Pancreas (tissue), 10 donors: ENCODE measurements around the gene AP4M1. TPM values are rescaled to one million over a fixed set of nuclear protein-coding genes. Genes with fewer than 3 reads are reported as not detected.

ENCODE experiments used
- ATAC-seq, 4 donors: fragments of 200-7000 bp; cut with Tn5 transposase; one replicate each; pipeline versions ENCODE4 v1.8.0 to v1.9.1; 2020; ENCODE audit warnings: mild to moderate bottlenecking in 4 of 4, moderate library complexity in 4 of 4
- DNase-seq, 6 donors: peaks; one replicate each; pipeline ENCODE4 v3.0.0-alpha.2; 2020
- FAIRE-seq: peaks from 2 replicates; lab custom pipeline; 2012; peaks lifted over from hg19 to GRCh38; lab: Jason Lieb, UNC
- H3K27ac ChIP-seq, 4 donors: fragments of 200-600 bp; sonication (generic); 1 replicate in 3 of 4; 2 replicates in 1 of 4; pipeline versions ENCODE4 v1.5.0 to v1.8.0; 2020
- H3K27me3 ChIP-seq, 4 donors: fragments of 200-600 bp; one replicate each; pipeline ENCODE4 v1.8.0; 2021
- H3K36me3 ChIP-seq, 3 donors: fragments of 200-600 bp; sonication (generic) in 1 of 3; one replicate each; pipeline versions ENCODE4 v1.5.0 to v1.8.0; 2020 to 2021
- H3K4me1 ChIP-seq, 3 donors: fragments of 200-600 bp; one replicate each; pipeline ENCODE4 v1.8.0; 2021
- H3K4me3 ChIP-seq, 4 donors: fragments of 200-600 bp; sonication (generic) in 2 of 4; one replicate each; pipeline versions ENCODE4 v1.5.0 to v1.8.0; 2020 to 2021
- H3K9me3 ChIP-seq, 4 donors: fragments of 200-600 bp; one replicate each; pipeline ENCODE4 v1.8.0; 2021
- CTCF ChIP-seq, 4 donors: fragments of 200-600 bp; sonication (generic) in 3 of 4; IDR thresholded peaks; one replicate each; pipeline versions ENCODE4 v1.5.0 to v1.8.0; 2021; ENCODE audit warnings: antibody characterized with exemption in 4 of 4
- WGBS, 2 donors: extraction: QIAGEN DNeasy Blood & Tissue Kit; methylation state at CpG; one replicate each; pipeline ENCODE4 v1.1.7; 2013; 5-methylcytosine and 5-hydroxymethylcytosine counted together
- intact Hi-C, 3 donors: fragments of 100-400 bp; cut with DNase I; formaldehyde crosslinking; loops; one replicate each; pipeline versions ENCODE4 v1.11.1 to v1.14.2; 2022
- microRNA-seq, 2 donors: library from miRNA; unstranded; fragments of <30 nt; microRNA quantifications; one replicate each; pipeline versions ENCODE4 to v1.1.0, GENCODE V29; 2019 to 2020
- polyA plus RNA-seq, 2 donors: library from polyadenylated mRNA; stranded (reverse); fragments of 200-250 nt; gene quantifications; one replicate each; pipeline ENCODE4 v1.2.3, GENCODE V29; 2013
- total RNA-seq, 6 donors: library from RNA; stranded (reverse); fragmentation: NEBNext Ultra II Directional in 4 of 6; extraction: Animal tissue kit (Norgen Biotek cat#: 25700) in 4 of 6; gene quantifications; one replicate each; pipeline versions ENCODE4 v1.2.1 to v1.2.4, GENCODE V29; 2021 to 2023
- donor health status: healthy with polysubstance abuse.
- donor health status: DM: no; HTN: no; CAD: no; lungs with moderate emphysema.
- donor health status: DM: no; HTN: no; CAD: no.
- donor health status: control.
- donor health status: control.
- donor health status: Bipolar disorder and iron deficiency.
- donor health status: DM: yes; HTN: yes; CAD: no.
- donor health status: DM: no; HTN: no; CAD: no.
- donor health status: DM: no; HTN: no; CAD: no.
- donor health status: DM: yes; HTN: yes; CAD: no.

AP4M1 gene
- total and polyA plus RNA-seq, 8 donors = 8.6 to 25.4 (median 12.2) TPM

- intact Hi-C loops = no loop called here
- Histone ChIP-seq H3K4me1 (peaks cover 0 to 6% (median 0%) of the 10 kb centered on the region in 3 donors), H3K27me3 (no peaks in the 10 kb centered on the region), H3K27ac (no peak overlapping the region), H3K4me3 (no peak overlapping the region), H3K9me3 (no peaks in the 10 kb centered on the region), H3K36me3 (no peaks in the 10 kb centered on the region)
- DNase-seq (no peak), FAIRE-seq (no peak), ATAC-seq (no peak)
- 76 to 78% methylated on average over 20 of the region's 20 CpGs for WGBS, 2 donors
- TF ChIP-seq CTCF (IDR thresholded peaks at IDR 0.05) = no peak
Observed at GRCh38 chr7:100155553-100156317, 54.3 kb downstream of the AP4M1 start.

- ATAC-seq (no peak), FAIRE-seq (no peak), DNase-seq (no peak)
- Histone ChIP-seq H3K27ac (no peak overlapping the region), H3K9me3 (no peaks in the 10 kb centered on the region), H3K36me3 (no peaks in the 10 kb centered on the region), H3K27me3 (no peaks in the 10 kb centered on the region), H3K4me3 (no peak overlapping the region), H3K4me1 (peaks cover 0 to 6% (median 0%) of the 10 kb centered on the region in 3 donors)
- WGBS, 2 donors = 87 to 92% methylated on average over 16 of the region's 16 CpGs
- no peak for TF ChIP-seq CTCF (IDR thresholded peaks at IDR 0.05)
- intact Hi-C loops = no loop called here
Observed at GRCh38 chr7:100156331-100157068, 55.1 kb downstream of the AP4M1 start.

GRCh38 chr7:100157069-100157333 lies 55.6 kb downstream of the AP4M1 start:
- Histone ChIP-seq H3K9me3 (no peaks in the 10 kb centered on the region), H3K27ac (no peak overlapping the region), H3K4me1 (peaks cover 0 to 6% (median 0%) of the 10 kb centered on the region in 3 donors), H3K4me3 (peak overlapping the region in 1 of 4 donors; percentile 77), H3K36me3 (no peaks in the 10 kb centered on the region), H3K27me3 (no peaks in the 10 kb centered on the region)
- FAIRE-seq = no peak
- DNase-seq = no peak
- WGBS, 2 donors = 70 to 76% methylated on average over 5 of the region's 5 CpGs
- intact Hi-C loops = no loop called here
- TF ChIP-seq CTCF (IDR thresholded peaks at IDR 0.05) = no peak
- ATAC-seq = no peak

GRCh38 chr7:100157334-100158228 lies 56.1 kb downstream of the AP4M1 start:
- intact Hi-C loops = no loop called here
- TF ChIP-seq CTCF (IDR thresholded peaks at IDR 0.05) = no peak
- FAIRE-seq = no peak

More at GRCh38 chr7:100157334-100158228, 56.1 kb downstream of the AP4M1 start:
- ATAC-seq (peak; percentile 22 to 57 (median 40)), DNase-seq (peak in 3 of 6 donors; percentile 37 to 78 (median 38))
- peak overlapping the region; percentile 71 to 95 (median 80) for H3K4me3 ChIP-seq
- no peaks in the 10 kb centered on the region for H3K27me3 ChIP-seq
- H3K27ac ChIP-seq = peak overlapping the region in 3 of 4 donors; percentile 53 to 69 (median 53)
- peaks cover 0 to 6% (median 0%) of the 10 kb centered on the region in 3 donors for H3K4me1 ChIP-seq
- H3K9me3 ChIP-seq = no peaks in the 10 kb centered on the region
- 14 to 17% methylated on average over 28 to 32 of the region's 32 CpGs for WGBS, 2 donors
- H3K36me3 ChIP-seq = no peaks in the 10 kb centered on the region

Small RNAs within 50 kb of the gene (microRNA-seq; reads per million reads assigned to microRNA genes)
- 880 to 1,363 reads per million in 2 donors for gene MIR106B
- gene MIR25 = 326 to 479 reads per million in 2 donors
- 0 to 0.88 reads per million in 2 donors for gene MIR4658
- gene MIR93 = 868 to 1,951 reads per million in 2 donors

Other genes starting within 250 kb of the AP4M1 start
- gene OR2AE1, start 224.6 kb upstream of the AP4M1 start, total RNA-seq = not detected
- gene OR2AE1, start 224.6 kb upstream of the AP4M1 start, polyA plus RNA-seq = not detected
- 10 to 100 TPM; 13.8 to 18.6 (median 16.4) TPM for gene TRIM4, start 182.1 kb upstream of the AP4M1 start, total RNA-seq
- gene TRIM4, start 182.1 kb upstream of the AP4M1 start, polyA plus RNA-seq = 10 to 100 TPM in 1 of 2 donors, 1 to 10 TPM in 1; 9.4 to 13.4 TPM
- 1 to 10 TPM in 4 of 6 donors, under 1 TPM in 2; 0.37 to 8.7 (median 4.7) TPM for gene GJC3, start 172.0 kb upstream of the AP4M1 start, total RNA-seq
- gene GJC3, start 172.0 kb upstream of the AP4M1 start, polyA plus RNA-seq = 1 to 10 TPM; 4.2 to 4.6 TPM
- gene AZGP1, start 125.6 kb upstream of the AP4M1 start, total RNA-seq = 100 to 1,000 TPM; 174 to 262 (median 214) TPM
- 100 to 1,000 TPM; 362 to 686 TPM for gene AZGP1, start 125.6 kb upstream of the AP4M1 start, polyA plus RNA-seq
- 10 to 100 TPM; 52.6 to 86.0 (median 68.2) TPM for gene ZKSCAN1, start 86.0 kb upstream of the AP4M1 start, total RNA-seq
- 10 to 100 TPM; 24.2 to 28.9 TPM for gene ZKSCAN1, start 86.0 kb upstream of the AP4M1 start, polyA plus RNA-seq
- 1 to 10 TPM; 3.8 to 9.6 (median 6.2) TPM for gene ZSCAN21, start 51.9 kb upstream of the AP4M1 start, total RNA-seq
- gene ZSCAN21, start 51.9 kb upstream of the AP4M1 start, polyA plus RNA-seq = 10 to 100 TPM in 1 of 2 donors, 1 to 10 TPM in 1; 8.3 to 11.8 TPM
- 10 to 100 TPM in 5 of 6 donors, 1 to 10 TPM in 1; 9.6 to 21.2 (median 13.2) TPM for gene ZNF3, start 19.9 kb upstream of the AP4M1 start, total RNA-seq
- 10 to 100 TPM; 15.8 to 21.1 TPM for gene ZNF3, start 19.9 kb upstream of the AP4M1 start, polyA plus RNA-seq
- gene COPS6, start 12.7 kb upstream of the AP4M1 start, total RNA-seq = 10 to 100 TPM; 34.6 to 44.0 (median 38.3) TPM
- 10 to 100 TPM; 46.0 to 82.0 TPM for gene COPS6, start 12.7 kb upstream of the AP4M1 start, polyA plus RNA-seq
- gene MCM7, start 246 bp upstream of the AP4M1 start, total RNA-seq = 10 to 100 TPM; 21.7 to 38.4 (median 24.1) TPM
- gene MCM7, start 246 bp upstream of the AP4M1 start, polyA plus RNA-seq = 10 to 100 TPM; 63.1 to 77.0 TPM
- gene TAF6, start 17.7 kb downstream of the AP4M1 start, total RNA-seq = 10 to 100 TPM; 11.7 to 27.2 (median 13.9) TPM
- gene TAF6, start 17.7 kb downstream of the AP4M1 start, polyA plus RNA-seq = 10 to 100 TPM; 31.3 to 39.6 TPM
- 1 to 10 TPM; 1.8 to 6.5 (median 2.8) TPM for gene CNPY4, start 18.0 kb downstream of the AP4M1 start, total RNA-seq
- 10 to 100 TPM in 1 of 2 donors, 1 to 10 TPM in 1; 4.7 to 10.8 TPM for gene CNPY4, start 18.0 kb downstream of the AP4M1 start, polyA plus RNA-seq
- gene MBLAC1, start 25.3 kb downstream of the AP4M1 start, total RNA-seq = 1 to 10 TPM; 1.1 to 2.1 (median 1.7) TPM
- 1 to 10 TPM; 2.1 to 3.7 TPM for gene MBLAC1, start 25.3 kb downstream of the AP4M1 start, polyA plus RNA-seq
- 10 to 100 TPM; 43.8 to 57.3 (median 51.8) TPM for gene LAMTOR4, start 47.3 kb downstream of the AP4M1 start, total RNA-seq
- gene LAMTOR4, start 47.3 kb downstream of the AP4M1 start, polyA plus RNA-seq = 100 to 1,000 TPM; 147 to 209 TPM
- 10 to 100 TPM in 2 of 6 donors, 1 to 10 TPM in 4; 5.1 to 15.7 (median 8.8) TPM for gene TRAPPC14, start 57.1 kb downstream of the AP4M1 start, total RNA-seq
- gene TRAPPC14, start 57.1 kb downstream of the AP4M1 start, polyA plus RNA-seq = 10 to 100 TPM; 32.1 to 34.6 TPM
- 1 to 10 TPM in 2 of 6 donors, under 1 TPM in 4; 0.28 to 8.9 (median 0.69) TPM for gene GAL3ST4, start 67.0 kb downstream of the AP4M1 start, total RNA-seq
- gene GAL3ST4, start 67.0 kb downstream of the AP4M1 start, polyA plus RNA-seq = under 1 TPM; 0.45 to 0.65 TPM
- gene GPC2, start 75.7 kb downstream of the AP4M1 start, total RNA-seq = 1 to 10 TPM in 1 of 6 donors, under 1 TPM in 5; 0.12 to 2.5 (median 0.51) TPM
- gene GPC2, start 75.7 kb downstream of the AP4M1 start, polyA plus RNA-seq = under 1 TPM; 0.59 to 0.68 TPM
- 1 to 10 TPM in 2 of 6 donors, under 1 TPM in 4; 0.19 to 1.2 (median 0.94) TPM for gene STAG3, start 76.3 kb downstream of the AP4M1 start, total RNA-seq
- under 1 TPM; 0.99 TPM for gene STAG3, start 76.3 kb downstream of the AP4M1 start, polyA plus RNA-seq
- under 1 TPM in 2 of 6 donors, not detected in 4; 0.22 to 0.34 TPM for gene PVRIG, start 118.3 kb downstream of the AP4M1 start, total RNA-seq
- under 1 TPM in 1 of 2 donors, not detected in 1; 0.09 TPM for gene PVRIG, start 118.3 kb downstream of the AP4M1 start, polyA plus RNA-seq
- gene SPDYE3, start 206.1 kb downstream of the AP4M1 start, total RNA-seq = not detected
- under 1 TPM; 0.08 to 0.09 TPM for gene SPDYE3, start 206.1 kb downstream of the AP4M1 start, polyA plus RNA-seq